Stimulated activated CD8-positive, alpha-beta memory T cell treated with anti-CD3 and anti-CD28 coated beads, Interleukin-4, amount 100 ng/mL, for 24 hours (primary cell): Measurements from ENCODE around the gene POC1A.

Source experiments
- DNase-seq: peaks from one replicate; pipeline ENCODE4 v3.0.0-alpha.2; 2020; ENCODE audit warnings: low read depth

POC1A gene

DNA sequence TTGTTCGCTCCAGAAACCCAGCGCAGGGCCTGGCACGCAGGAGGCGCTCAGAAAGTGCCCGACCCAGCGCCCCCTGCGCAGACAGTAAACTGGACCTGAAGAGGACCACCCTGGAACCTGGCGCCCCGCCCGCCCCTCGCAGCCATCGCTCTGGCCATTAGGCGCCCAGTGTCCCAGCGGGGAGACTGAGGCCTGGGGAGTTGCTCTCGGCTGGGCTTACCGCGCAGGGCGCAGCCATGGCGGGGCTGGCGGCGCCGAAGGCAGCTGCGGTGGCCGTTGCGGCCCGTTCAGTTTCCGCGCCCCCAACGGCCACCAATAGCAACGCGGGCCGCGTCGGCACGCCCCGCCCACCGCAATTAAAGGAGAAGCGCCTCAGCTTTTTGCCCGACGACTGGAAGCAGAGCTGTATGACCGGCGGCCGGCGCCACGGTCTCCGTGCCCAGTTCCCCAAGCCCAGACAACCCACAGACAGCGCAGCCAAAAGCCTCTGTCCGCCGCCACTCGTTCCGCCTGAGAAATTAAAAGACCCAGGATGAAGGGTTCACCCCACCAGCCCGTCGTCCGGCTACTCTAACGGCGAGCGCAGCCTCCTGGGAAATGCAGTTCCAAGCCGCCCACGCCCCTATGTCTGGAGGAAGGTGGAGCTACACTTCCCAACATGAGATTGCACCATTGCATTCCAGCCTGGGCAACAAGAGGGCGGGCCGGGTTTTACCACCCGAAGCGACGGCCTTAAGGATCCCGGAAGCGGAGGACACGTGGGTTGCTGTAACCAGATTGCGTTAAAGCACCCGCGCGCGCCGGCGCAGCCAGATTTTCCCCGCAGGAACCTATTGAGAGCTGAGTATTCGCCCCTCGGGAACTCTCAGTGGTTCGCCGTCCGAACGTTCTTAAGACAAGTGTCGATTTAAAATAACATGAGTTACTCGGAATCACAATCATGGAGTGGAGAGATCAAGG is at the start of gene POC1A:
Gene POC1A (minus strand): TSS at position 289 of the 960 bp plus-strand sequence. CDS start 51 bp downstream, at position 238.
- peak; percentile 83 for DNase-seq

DNA sequence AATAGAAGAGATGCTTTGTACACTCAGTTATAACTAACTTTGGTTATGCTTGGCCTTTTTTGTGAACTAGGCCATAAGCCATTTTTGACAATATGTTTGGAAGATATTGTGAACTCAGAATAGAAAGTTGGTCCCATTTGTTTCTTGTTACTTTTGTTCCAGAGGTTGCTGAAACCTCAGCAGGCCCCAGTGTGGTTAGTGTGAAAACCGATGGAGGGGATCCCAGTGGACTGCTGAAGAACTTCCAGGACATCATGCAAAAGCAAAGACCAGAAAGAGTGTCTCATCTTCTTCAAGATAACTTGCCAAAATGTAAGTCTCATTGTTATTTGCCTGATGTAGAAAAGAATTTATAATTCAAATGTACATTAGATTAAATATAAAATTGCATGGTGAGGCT is 49.5 kb upstream of the POC1A start:
- no peak for DNase-seq

DNA sequence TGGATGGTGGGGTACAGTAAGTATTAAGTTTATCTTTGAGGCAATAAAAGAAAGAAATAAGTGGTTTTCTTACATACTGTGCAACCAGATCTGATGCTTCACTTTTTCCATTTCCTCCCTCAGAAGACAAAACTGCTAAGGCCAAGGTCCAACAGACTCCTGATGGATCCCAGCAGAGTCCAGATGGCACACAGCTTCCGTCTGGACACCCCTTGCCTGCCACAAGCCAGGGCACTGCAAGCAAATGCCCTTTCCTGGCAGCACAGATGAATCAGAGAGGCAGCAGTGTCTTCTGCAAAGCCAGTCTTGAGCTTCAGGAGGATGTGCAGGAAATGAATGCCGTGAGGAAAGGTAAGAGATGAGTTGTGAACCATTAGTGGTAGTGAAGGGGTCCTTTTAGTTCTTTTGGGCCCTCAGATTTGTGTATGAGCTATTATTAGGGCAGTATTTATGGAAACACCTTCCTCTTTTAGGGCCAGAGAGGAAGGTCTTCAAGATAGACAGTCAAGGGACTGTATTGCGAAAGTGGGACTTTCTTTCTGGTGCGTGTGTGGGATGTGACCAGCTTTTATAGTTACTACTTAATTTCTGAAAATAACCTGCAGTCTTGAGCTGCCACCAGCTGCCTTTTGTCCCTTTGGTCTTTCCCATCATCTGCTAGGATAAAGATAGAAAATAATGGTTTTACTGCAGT is 48.3 kb upstream of the POC1A start:
- DNase-seq = no peak

DNA sequence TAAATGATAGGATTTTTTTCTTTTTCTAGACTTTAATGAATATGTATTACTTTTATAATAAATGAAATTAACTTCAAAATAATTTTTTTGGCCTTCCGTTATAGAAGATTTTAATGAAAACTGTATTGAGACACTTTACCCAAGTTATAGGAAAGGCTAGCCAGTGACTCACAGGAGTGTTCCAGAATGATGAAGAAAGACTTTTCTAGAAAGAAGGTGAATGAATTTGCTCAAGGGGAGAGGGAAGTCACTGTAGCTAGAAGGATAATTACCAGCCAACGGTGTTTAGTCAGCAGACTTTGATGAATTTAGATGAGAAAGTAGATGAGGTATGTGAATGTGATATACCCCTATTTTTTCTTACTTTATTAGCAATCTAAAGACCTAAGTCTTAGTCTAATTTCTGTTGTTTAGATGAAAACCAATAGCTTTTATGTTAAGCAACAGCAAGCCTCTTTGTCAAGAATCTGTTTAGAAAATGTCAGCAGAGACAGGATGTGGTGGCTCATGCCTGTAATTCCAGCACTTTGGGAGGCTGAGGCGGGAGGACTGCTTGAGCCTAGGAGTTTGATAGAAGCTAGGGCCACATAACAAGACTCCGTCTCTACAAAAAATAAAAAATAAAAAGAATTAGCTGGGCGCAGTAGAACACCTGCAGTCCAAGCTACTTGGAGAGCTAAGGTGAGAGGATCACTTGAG is 46.9 kb upstream of the POC1A start:
- no peak for DNase-seq

DNA sequence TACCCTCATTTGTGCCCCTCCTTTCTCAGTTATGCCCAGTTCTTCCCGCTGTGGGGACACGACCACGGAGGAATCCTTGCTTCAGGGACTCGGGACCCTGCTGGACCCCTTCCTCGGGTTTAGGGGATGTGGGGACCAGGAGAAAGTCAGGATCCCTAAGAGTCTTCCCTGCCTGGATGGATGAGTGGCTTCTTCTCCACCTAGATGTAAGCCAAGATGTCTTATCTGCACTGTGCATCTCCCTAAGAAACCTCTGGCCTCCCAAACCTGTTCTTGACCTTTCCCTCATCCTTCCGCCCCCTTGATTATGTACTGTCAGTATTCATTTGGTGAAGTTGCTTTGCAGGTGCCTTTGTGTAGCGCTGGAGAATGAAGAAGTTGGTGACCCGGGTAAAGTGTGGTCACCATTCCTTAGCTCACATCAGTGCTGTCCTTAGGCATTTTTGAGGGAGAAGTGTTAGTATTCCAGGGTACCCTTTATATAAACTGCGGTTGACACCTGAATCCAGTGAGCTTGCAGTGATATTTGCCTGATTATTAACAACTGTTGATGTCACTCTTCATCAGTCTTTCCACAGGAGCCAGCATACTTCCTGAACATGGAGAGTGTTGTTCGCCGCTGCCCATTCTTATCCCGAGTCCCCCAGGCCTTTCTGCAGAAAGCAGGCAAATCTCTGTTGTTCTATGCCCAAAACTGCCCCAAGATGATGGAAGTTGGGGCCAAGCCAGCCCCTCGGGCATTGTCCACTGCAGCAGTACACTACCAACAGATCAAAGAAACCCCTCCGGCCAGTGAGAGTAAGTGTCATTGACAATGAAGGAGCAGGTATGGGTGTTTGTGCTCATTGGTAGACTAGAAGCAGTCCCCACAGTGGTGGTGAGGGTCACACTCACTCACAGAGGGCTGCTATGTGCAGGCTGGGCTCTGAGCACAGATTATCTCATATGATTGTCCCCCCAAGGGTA is 44.7 kb upstream of the POC1A start:
- DNase-seq = no peak

DNA sequence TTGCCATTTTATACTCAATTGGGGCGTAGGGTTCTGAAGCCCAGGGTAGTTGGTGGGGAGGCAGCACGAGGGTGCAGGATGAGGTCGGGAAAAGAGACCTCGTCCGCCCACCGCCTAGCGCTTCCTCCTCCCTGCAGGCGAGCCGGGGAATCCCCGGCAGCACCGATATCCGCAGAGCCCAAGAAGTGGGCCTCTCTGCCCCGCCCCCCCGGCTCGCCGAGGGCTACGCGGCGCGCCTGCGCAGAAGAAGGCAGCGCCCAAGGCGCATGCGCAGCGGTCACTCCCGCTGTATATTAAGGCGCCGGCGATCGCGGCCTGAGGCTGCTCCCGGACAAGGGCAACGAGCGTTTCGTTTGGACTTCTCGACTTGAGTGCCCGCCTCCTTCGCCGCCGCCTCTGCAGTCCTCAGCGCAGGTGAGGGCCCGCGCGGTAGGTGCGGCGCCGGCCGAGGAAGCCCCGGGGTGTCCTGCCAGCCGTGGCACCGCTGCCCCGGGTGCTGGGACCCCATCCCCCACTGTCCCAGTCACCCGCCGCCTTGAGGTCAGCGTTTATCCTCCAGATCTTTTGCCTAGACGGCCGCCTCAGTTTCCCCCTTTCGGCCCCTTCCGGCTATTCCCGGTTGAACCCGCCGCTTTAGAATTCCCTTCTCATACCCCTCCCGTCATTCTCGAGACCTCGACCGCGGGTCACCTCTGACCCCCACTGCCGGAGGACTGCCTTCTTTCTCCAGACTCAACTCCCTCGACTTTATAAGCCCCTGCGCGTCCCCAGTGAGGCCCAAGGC is 43.8 kb upstream of the POC1A start, which contains the start of gene ALAS1:
Gene ALAS1 (plus strand): TSS at position 319 of the 784 bp plus-strand sequence. CDS start 1,082 bp downstream, outside the sequence.
- peak; percentile 91 for DNase-seq

DNA sequence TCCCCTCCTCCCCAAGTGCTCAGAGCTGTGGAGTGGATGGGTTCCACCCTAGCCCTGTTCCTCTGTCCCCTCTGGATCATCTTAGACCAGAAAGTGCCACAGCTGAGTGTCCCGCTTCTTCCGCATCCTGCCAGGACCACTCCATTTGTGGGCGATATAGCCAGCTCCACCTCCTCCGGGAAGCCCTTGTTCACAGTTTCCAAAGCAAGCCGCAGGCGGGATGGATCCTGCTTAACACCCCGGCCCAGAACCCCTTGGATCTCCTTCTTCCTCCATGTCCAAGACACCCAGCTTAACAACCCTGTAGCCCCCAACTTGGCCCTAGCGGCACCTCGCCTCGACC is 43.2 kb upstream of the POC1A start:
- no peak for DNase-seq

DNA sequence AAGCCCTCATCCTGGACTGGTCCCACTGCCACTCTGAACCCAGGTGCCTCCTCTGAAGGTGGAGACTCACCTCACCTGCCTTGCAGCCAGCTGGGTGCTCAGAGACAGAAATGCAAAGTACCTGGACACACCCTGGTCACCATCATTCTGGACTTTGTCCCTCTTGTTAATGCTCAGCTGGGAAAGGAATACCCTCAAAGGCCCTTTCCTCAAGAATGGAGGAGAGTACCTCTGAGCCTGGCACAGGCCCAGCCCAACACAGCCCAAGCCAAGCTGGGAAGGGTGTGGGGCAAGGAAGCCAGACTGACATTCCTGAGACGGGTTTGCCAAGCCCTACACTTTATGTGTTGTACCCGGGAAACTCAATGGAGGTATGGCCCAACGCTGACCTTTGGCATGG is 42.8 kb upstream of the POC1A start:
- no peak for DNase-seq

DNA sequence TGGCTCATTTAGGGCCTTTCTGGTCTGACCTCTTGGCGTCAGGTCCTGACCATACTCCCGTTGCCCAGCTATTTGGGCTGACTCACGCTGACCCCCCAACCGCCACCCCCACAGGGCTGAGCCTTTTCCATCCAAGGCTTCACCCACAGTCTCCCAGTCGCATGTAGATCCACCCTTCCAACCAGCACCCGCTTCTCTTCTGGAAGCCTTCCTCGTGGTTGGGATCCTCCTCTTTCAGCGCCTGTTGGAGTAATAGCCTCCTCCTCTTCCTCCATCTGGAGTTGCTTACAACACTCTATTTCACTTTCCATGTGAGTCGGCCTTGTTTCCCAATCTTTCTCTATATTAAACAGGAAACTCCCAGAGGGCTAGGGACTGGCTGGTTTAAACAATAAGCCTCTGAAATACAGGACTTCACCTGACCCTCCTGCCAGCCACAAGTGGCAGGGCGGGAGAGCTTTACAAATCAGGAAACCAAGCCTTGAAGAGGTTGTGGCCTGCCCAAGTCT is 41.7 kb upstream of the POC1A start:
- DNase-seq = no peak

- no peak for DNase-seq
These were observed 41.0 kb upstream of the POC1A start for GRCh38 chr3:52195291-52195597.

GRCh38 chr3:52194485-52195290 is 40.5 kb upstream of the POC1A start:
- no peak for DNase-seq

GRCh38 chr3:52193065-52193464 is 38.8 kb upstream of the POC1A start:
- no peak for DNase-seq

DNA sequence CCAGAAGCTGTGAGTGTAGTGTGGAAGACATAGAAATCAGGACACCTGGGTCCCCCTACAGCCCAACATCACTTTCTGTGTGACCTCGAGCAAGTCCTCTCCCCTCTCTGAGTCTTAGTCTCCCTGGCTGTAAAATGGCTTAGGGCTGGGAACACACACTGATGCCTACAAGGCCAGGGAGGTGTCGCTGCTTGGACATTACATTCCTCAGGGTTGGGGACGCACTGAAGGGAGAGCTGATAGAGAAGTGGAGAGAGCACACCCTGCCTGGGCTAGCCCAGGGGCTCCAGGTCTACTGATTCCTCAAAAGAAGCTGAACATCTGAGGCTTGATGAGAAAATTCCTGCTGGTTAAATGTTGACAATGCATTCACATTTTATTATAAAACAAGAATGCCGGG is 37.4 kb upstream of the POC1A start:
- no peak for DNase-seq

GRCh38 chr3:52190294-52191074 is 36.3 kb upstream of the POC1A start:
- no peak for DNase-seq

- DNase-seq = no peak
These were observed 34.3 kb upstream of the POC1A start for GRCh38 chr3:52188556-52188955.

DNA sequence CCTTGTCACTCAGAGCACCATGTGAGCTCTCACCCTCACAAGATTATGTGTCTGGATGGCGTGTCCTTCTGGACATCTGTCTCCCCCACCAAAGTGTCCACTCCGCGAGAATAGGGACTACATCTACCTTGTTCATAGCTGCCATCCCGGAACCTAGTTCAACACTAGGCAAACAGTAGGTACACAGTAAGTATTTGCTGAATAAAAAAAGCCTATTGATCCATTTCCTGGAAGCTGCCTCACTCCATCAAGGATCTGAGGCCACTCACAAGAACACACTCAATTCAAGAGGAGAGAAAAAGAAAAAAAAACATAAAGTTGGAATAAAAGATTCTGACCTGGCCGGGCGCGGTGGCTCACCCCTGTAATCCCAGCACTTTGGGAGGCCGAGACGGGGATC is 32.5 kb upstream of the POC1A start:
- no peak for DNase-seq

GRCh38 chr3:52185837-52186236 is 31.6 kb upstream of the POC1A start:
- no peak for DNase-seq

DNA sequence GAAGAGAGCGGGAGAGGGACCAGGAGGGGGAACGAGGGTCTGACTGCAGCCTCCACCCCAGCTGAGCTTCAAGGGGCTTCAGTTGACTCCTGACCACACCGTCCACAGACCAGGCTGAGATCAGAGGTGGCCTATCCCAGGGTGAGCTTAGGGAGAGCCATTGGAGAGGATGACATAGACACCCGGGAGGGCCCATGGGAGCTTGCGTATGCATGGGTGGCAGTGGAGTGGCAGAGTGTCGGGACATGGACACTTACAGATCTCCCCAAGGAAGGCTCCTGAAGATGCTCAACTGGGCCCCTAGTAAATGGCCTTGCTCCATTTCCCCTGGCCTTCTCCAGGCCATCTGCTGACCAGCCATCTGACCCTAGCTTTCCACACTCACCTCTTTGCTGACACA is 31.1 kb upstream of the POC1A start:
- no peak for DNase-seq

DNA sequence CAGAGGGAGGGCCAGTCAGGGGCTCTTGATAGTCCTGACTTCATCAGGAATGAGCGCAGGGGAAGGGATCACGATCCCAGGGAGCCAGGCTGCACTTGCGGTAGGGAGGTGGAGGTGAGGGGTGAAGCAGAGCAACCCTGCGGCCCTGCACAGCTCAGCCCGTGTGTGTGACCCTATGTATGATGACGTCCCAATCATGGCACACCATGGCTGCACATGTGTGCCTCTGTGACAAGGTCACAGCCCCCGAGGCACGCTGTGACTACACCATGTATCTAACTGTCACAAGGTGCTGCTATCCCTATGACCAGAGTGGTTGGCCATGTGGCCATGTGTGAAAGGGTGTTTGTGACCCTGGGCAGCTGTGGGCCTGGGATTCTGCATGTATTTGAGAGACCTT is 30.5 kb upstream of the POC1A start:
- DNase-seq = no peak
